Endothelial cell of umbilical vein (primary cell): ENCODE results near the gene ATAD1.

ENCODE experiments used
- CTCF ChIP-seq, 2 donors: IDR thresholded peaks; 1 replicate in 1 of 2; 2 replicates in 1 of 2; pipeline ENCODE4 v1.5.1; 2011; ENCODE audit warnings: low read length in 2 of 2, mild to moderate bottlenecking in 2 of 2, moderate library complexity in 2 of 2, control low read depth in 1 of 2, inconsistent platforms in 1 of 2, low read depth in 1 of 2; ENCODE audit not compliant: insufficient read depth in 1 of 2; ENCODE audit errors: extremely low read depth in 1 of 2
- EZH2 ChIP-seq: IDR thresholded peaks from 2 replicates; pipeline ENCODE4 v1.6.1; 2012; ENCODE audit warnings: borderline replicate concordance, low read depth, mild to moderate bottlenecking, moderate library complexity, low read length, inconsistent platforms; ENCODE audit not compliant: severe bottlenecking
- FOS ChIP-seq: IDR thresholded peaks from 2 replicates; pipeline ENCODE4 v1.6.1; 2011; ENCODE audit warnings: mild to moderate bottlenecking, low read length, moderate library complexity, borderline replicate concordance; ENCODE audit not compliant: insufficient read depth

DNA sequence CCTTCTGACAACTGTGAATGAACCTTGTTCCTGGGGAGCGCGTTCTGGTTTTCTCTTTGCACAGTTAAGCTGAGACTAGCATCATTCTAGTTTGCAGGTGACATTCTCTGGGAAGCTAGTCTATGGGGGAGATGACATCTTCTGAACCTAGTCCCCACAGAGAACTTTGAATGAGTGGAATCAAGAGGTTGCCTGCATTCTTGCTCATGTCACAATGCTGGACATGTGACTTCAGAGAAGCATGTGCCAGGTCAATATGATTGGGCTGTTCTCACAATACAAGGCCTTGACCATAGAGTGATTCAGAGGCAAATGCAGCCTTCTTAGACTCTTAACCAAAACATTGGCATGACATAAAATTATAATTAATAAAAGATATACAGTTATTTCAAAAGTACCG lies 23.2 kb upstream of the ATAD1 start:
- no peak for TF ChIP-seq EZH2
- no peak for TF ChIP-seq CTCF (IDR thresholded peaks at IDR 0.05; ENCODE audit: extremely low read depth in 1 of 2, insufficient read depth in 1 of 2, low read depth in 1 of 2, low read length in 2 of 2)
- TF ChIP-seq FOS = no peak
